GM12878 (cell line): ENCODE measurements around the gene NDUFV2. TPM values are rescaled to one million over a fixed set of nuclear protein-coding genes. Genes with fewer than 3 reads are reported as not detected.

Experiments
- ATAC-seq: fragments of 200-7000 bp; cut with Tn5 transposase; 3 replicates; pipeline ENCODE4 v1.9.1; 2020; ENCODE audit warnings: mild to moderate bottlenecking, moderate library complexity
- BruUV-seq: library from RNA; stranded (reverse); fragments of 400-500 nt; replicated peaks from 2 replicates; lab custom pipeline; 2021; lab: Mats Ljungman, UMichigan
- CTCF ChIA-PET: fragments of 300-600 bp; sonication (Branson Sonifier 250); formaldehyde crosslinking; extraction: SDS; loops from one replicate; lab custom pipeline; 2021; ENCODE audit warnings: inconsistent platforms; lab: Yijun Ruan, JAX
- POLR2A ChIA-PET: fragments of 350-600 bp; formaldehyde crosslinking; extraction: SDS; loops from one replicate; lab custom pipeline; 2021; ENCODE audit warnings: inconsistent platforms; lab: Charles Lee
- RAD21 ChIA-PET: fragments of 300-600 bp; sonication (Branson Sonifier 250); formaldehyde crosslinking; loops from one replicate; lab custom pipeline; 2023; ENCODE audit warnings: antibody characterized with exemption; ENCODE audit not compliant: unreplicated experiment; lab: Charles Lee
- SMC1A ChIA-PET: fragments of 300-600 bp; sonication (Branson Sonifier 250); formaldehyde crosslinking; loops from one replicate; lab custom pipeline; 2023; ENCODE audit not compliant: unreplicated experiment, uncharacterized antibody; lab: Charles Lee
- DNase-seq: peaks from one replicate; pipeline ENCODE4 v3.0.0-alpha.2; 2011; ENCODE audit warnings: low read depth, low spot score
- FAIRE-seq: peaks from 3 replicates; lab custom pipeline; 2011; peaks lifted over from hg19 to GRCh38; lab: Jason Lieb, UNC
- H2AFZ ChIP-seq: 2 replicates; pipeline ENCODE4 v1.6.0; 2011; ENCODE audit warnings: low read depth, low read length, control low read depth; ENCODE audit not compliant: control insufficient read depth
- H3K27ac ChIP-seq: 2 replicates; pipeline ENCODE4 v1.5.1; 2011; ENCODE audit warnings: control low read depth; ENCODE audit not compliant: control insufficient read depth, insufficient read depth
- H3K27me3 ChIP-seq, 2 experiments: replicated peaks in 1 of 2; 2 replicates each; pipeline versions ENCODE4 v1.6.0 to v1.6.1; 2011; ENCODE audit warnings: low read length in 1 of 2; ENCODE audit not compliant: control insufficient read depth in 2 of 2, insufficient read depth in 2 of 2
- H3K36me3 ChIP-seq, 2 experiments: 2 replicates each; pipeline ENCODE4 v1.5.1; 2011; ENCODE audit warnings: low read length in 1 of 2; ENCODE audit not compliant: control insufficient read depth in 2 of 2, insufficient read depth in 2 of 2
- H3K4me1 ChIP-seq: 2 replicates; pipeline ENCODE4 v1.6.1; 2011; ENCODE audit warnings: mild to moderate bottlenecking, low read length, moderate library complexity, mixed read lengths; ENCODE audit not compliant: control insufficient read depth, insufficient read depth
- H3K4me2 ChIP-seq: 2 replicates; pipeline ENCODE4 v1.6.0; 2011; ENCODE audit warnings: control low read depth; ENCODE audit not compliant: control insufficient read depth, insufficient read depth
- H3K4me3 ChIP-seq: fragments of 200-600 bp; sonication (generic); 2 replicates; pipeline ENCODE4 v1.5.1; 2016
- H3K79me2 ChIP-seq: 2 replicates; pipeline ENCODE4 v1.6.0; 2011; ENCODE audit warnings: low read length; ENCODE audit not compliant: control insufficient read depth, insufficient read depth
- H3K9ac ChIP-seq: 2 replicates; pipeline ENCODE4 v1.8.0; 2011; ENCODE audit warnings: low read length, control low read depth, mixed read lengths; ENCODE audit not compliant: control insufficient read depth, insufficient read depth
- H3K9me3 ChIP-seq: replicated peaks from 3 replicates; pipeline ENCODE4 v1.5.1; 2011; ENCODE audit warnings: mild to moderate bottlenecking, low read length; ENCODE audit not compliant: control insufficient read depth, insufficient read depth
- H4K20me1 ChIP-seq: 2 replicates; pipeline ENCODE4 v1.6.0; 2011; ENCODE audit not compliant: control insufficient read depth, insufficient read depth
- CBX5 ChIP-seq: sonication (generic); IDR thresholded peaks from 2 replicates; pipeline ENCODE4 v1.6.1; 2016; ENCODE audit warnings: low read depth, moderate library complexity, mild to moderate bottlenecking, inconsistent platforms
- CTCF ChIP-seq, 3 experiments: IDR thresholded peaks in 2 of 3; conservative IDR thresholded peaks in 1 of 3; 2 replicates each; pipeline ENCODE4 v1.5.1; 2011; ENCODE audit warnings: low read depth in 3 of 3, low read length in 3 of 3, mild to moderate bottlenecking in 3 of 3, control low read depth in 2 of 3, moderate library complexity in 2 of 3, inconsistent platforms in 1 of 3, mixed read lengths in 1 of 3; ENCODE audit not compliant: control insufficient read depth in 2 of 3, insufficient read depth in 1 of 3; ENCODE audit errors: extremely low read depth in 1 of 3
- CUX1 ChIP-seq: IDR thresholded peaks from 2 replicates; pipeline ENCODE4 v1.6.1; 2012; ENCODE audit warnings: improper control_type of control experiment, low read depth, low read length; ENCODE audit not compliant: insufficient replicate concordance
- EED ChIP-seq: sonication (generic); IDR thresholded peaks from 2 replicates; pipeline ENCODE4 v1.6.1; 2016; ENCODE audit warnings: antibody characterized with exemption, low read depth
- FOXM1 ChIP-seq: IDR thresholded peaks from 2 replicates; pipeline ENCODE4 v1.6.1; 2012; ENCODE audit warnings: low read depth, mild to moderate bottlenecking, inconsistent platforms, low read length, moderate library complexity
- IKZF1 ChIP-seq: fragments of 450-650 bp; conservative IDR thresholded peaks from 2 replicates; pipeline ENCODE4 v1.6.1; 2017; ENCODE audit warnings: antibody characterized with exemption, mild to moderate bottlenecking
- IRF4 ChIP-seq: IDR thresholded peaks from 2 replicates; pipeline ENCODE4 v1.6.1; 2011; ENCODE audit warnings: low read depth, low read length
- NBN ChIP-seq: fragments of 450-650 bp; IDR thresholded peaks from 2 replicates; pipeline ENCODE4 v1.6.1; 2016
- NFYB ChIP-seq: IDR thresholded peaks from 2 replicates; pipeline ENCODE4 v1.6.1; 2011; ENCODE audit warnings: low read depth, mild to moderate bottlenecking, low read length, improper control_type of control experiment, moderate library complexity; ENCODE audit not compliant: insufficient read depth
- NR2F1 ChIP-seq: fragments of 450-650 bp; conservative IDR thresholded peaks from 2 replicates; pipeline ENCODE4 v1.6.1; 2017; ENCODE audit warnings: mild to moderate bottlenecking
- PAX8 ChIP-seq: fragments of 450-650 bp; IDR thresholded peaks from 2 replicates; pipeline ENCODE4 v1.6.1; 2017; ENCODE audit warnings: mild to moderate bottlenecking, moderate library complexity
- POLR2A ChIP-seq: IDR thresholded peaks from 2 replicates; pipeline ENCODE4 v1.6.1; 2011; ENCODE audit warnings: low read depth, mild to moderate bottlenecking, low read length
- RAD21 ChIP-seq: IDR thresholded peaks from 2 replicates; pipeline ENCODE4 v1.6.1; 2011; ENCODE audit warnings: mild to moderate bottlenecking, low read depth, low read length, moderate library complexity; ENCODE audit not compliant: insufficient read depth
- SMC3 ChIP-seq: IDR thresholded peaks from 2 replicates; pipeline ENCODE4 v1.6.1; 2011; ENCODE audit warnings: low read length, improper control_type of control experiment, borderline replicate concordance
- WGBS: methylation state at CpG from one replicate; pipeline ENCODE4 v1.1.6; 2016; ENCODE audit warnings: low lambda C conversion rate; ENCODE audit not compliant: insufficient replicate concordance, insufficient coverage; ENCODE audit errors: missing lambda C conversion rate; 5-methylcytosine and 5-hydroxymethylcytosine counted together
- in situ Hi-C: fragments of 300-500 bp; cut with MboI; formaldehyde crosslinking; loops from 9 replicates; pipeline ENCODE4 v1.14.3; 2018; ENCODE audit warnings: mixed read lengths
- intact Hi-C: fragments of 100-400 bp; cut with micrococcal nuclease; formaldehyde crosslinking; loops from one replicate; pipeline ENCODE4 v1.14.2; 2022; ENCODE audit not compliant: unreplicated experiment
- polyA plus RNA-seq, 11 experiments: library from polyadenylated mRNA; depleted of rRNA in 4 of 11; unstranded in 6 of 11; stranded (reverse) in 5 of 11; fragments of >200 nt; fragmentation: Nextera tagmentation in 4 of 11; fragmentation: Illumina TruSeq in 1 of 11; extraction: Ambion mirVana in 4 of 11; extraction: Trizol in 1 of 11; gene quantifications; 1 replicate in 1 of 11; 2 replicates in 10 of 11; pipeline versions ENCODE4 v1.2.1 to v1.2.3, GENCODE V29; 2011 to 2016; ENCODE audit warnings: inconsistent platforms in 2 of 11, missing spikeins in 2 of 11, low read depth in 1 of 11
- total RNA-seq, 4 experiments: library from RNA; depleted of rRNA in 3 of 4; stranded (reverse); fragments of >200 nt in 3 of 4; fragmentation: Illumina TruSeq in 1 of 4; extraction: Trizol in 1 of 4; gene quantifications; 2 replicates each; pipeline versions ENCODE4 v1.2.1 to v1.2.3, GENCODE V29; 2013 to 2021

Gene NDUFV2
- total and polyA plus RNA-seq, 10 of the 15 experiments (the other 5 are each of a cell fraction or from before 2014, with no cell fraction given): 236 to 590 (median 321) TPM

GRCh38 chr18:9146224-9146623 is 43.7 kb downstream of the NDUFV2 start (continued):
- TF ChIP-seq POLR2A (no peak), PAX8 (no peak), IKZF1 (no peak)

- Histone ChIP-seq H4K20me1 (no peaks in the 10 kb centered on the region), H3K36me3 (no peaks in the 10 kb centered on the region), H3K27me3 (no peaks in the 10 kb centered on the region), H3K4me1 (peaks cover 48% of the 10 kb centered on the region), H3K4me2 (peak overlapping the region; percentile 75), H3K27ac (peak overlapping the region; percentile 71), H2AFZ (peak overlapping the region; percentile 21; the same call in 1 of the 2 replicates), H3K9ac (peak overlapping the region; percentile 46; the same call in 1 of the 2 replicates), H3K4me3 (peak overlapping the region; percentile 32; the same call in 1 of the 2 replicates), H3K79me2 (peaks cover 96% of the 10 kb centered on the region), H3K9me3 (no peaks in the 10 kb centered on the region)
- ATAC-seq: peak; percentile 72
- peak; percentile 75 for FAIRE-seq
- ChIA-PET CTCF (interaction anchor here (0.6 to 2.8 kb wide), 24 partner anchors 8 to 547 kb away, joined by 3 to 40 read pairs (median 5); partner anchors contain the start of gene ANKRD12), SMC1A (interaction anchor here (0.7 to 2.8 kb wide), 18 partner anchors 10 to 369 kb away, joined by 3 to 33 read pairs (median 4); partner anchors contain the start of genes ANKRD12 and NDUFV2), RAD21 (interaction anchor here (0.6 to 2.8 kb wide), 17 partner anchors 8 to 369 kb away, joined by 3 to 27 read pairs (median 4); partner anchors contain the start of gene ANKRD12), POLR2A (interaction anchor here (0.5 to 1.3 kb wide), 5 partner anchors 9 to 186 kb away, joined by 3 to 5 read pairs (median 3); no protein-coding TSS in a partner anchor)
- DNase-seq: peak; percentile 53
- WGBS: 0% methylated on average over 1 of the region's 1 CpG
- BruUV-seq: no TSS peak
- in situ Hi-C loops: loop anchor here (10.0 kb wide), 1 partner anchor 443 kb away; the partner anchor contains the start of gene MTCL1
- intact Hi-C loops: loop anchor here (1.0 to 10.0 kb wide), 6 partner anchors 74 to 543 kb away; partner anchors contain the start of gene RAB12
- TF ChIP-seq FOXM1: peak; percentile 24; the same call in 1 of the 2 replicates
- peak; percentile 80 for TF ChIP-seq NR2F1
- TF ChIP-seq CTCF (IDR thresholded peaks at IDR 0.05 in 2 of 3, conservative IDR thresholded peaks at IDR 0.05 in 1 of 3; ENCODE audit: control insufficient read depth in 2 of 3, extremely low read depth in 1 of 3, insufficient read depth in 1 of 3, low read depth in 3 of 3, low read length in 3 of 3): peak; percentile 69 to 88 (median 86)
- peak; percentile 90 for TF ChIP-seq NFYB
- TF ChIP-seq IRF4: peak; percentile 15; the same call in 1 of the 2 replicates
- TF ChIP-seq CBX5: 0 out of 2 replicates have a peak, but pooled peaks have one; percentile 34
- peak; percentile 81; the same call in 1 of the 2 replicates for TF ChIP-seq SMC3
- no peak for TF ChIP-seq EED
- 0 out of 2 replicates have a peak, but pooled peaks have one; percentile 50 for TF ChIP-seq NBN
- TF ChIP-seq RAD21: peak; percentile 94
- no peak for TF ChIP-seq CUX1
Observed at GRCh38 chr18:9147440-9148202, 45.1 kb downstream of the NDUFV2 start.
